GM12878 (cell line): ENCODE results near the gene USH1C. TPM values are rescaled to one million over a fixed set of nuclear protein-coding genes. Genes with fewer than 3 reads are reported as not detected.

ENCODE experiments used
- polyA plus RNA-seq, 11 experiments: library from polyadenylated mRNA; depleted of rRNA in 4 of 11; unstranded in 6 of 11; stranded (reverse) in 5 of 11; fragments of >200 nt; fragmentation: Nextera tagmentation in 4 of 11; fragmentation: Illumina TruSeq in 1 of 11; extraction: Ambion mirVana in 4 of 11; extraction: Trizol in 1 of 11; gene quantifications; 1 replicate in 1 of 11; 2 replicates in 10 of 11; pipeline versions ENCODE4 v1.2.1 to v1.2.3, GENCODE V29; 2011 to 2016; ENCODE audit warnings: inconsistent platforms in 2 of 11, missing spikeins in 2 of 11, low read depth in 1 of 11
- total RNA-seq, 4 experiments: library from RNA; depleted of rRNA in 3 of 4; stranded (reverse); fragments of >200 nt in 3 of 4; fragmentation: Illumina TruSeq in 1 of 4; extraction: Trizol in 1 of 4; gene quantifications; 2 replicates each; pipeline versions ENCODE4 v1.2.1 to v1.2.3, GENCODE V29; 2013 to 2021

Gene USH1C
- total and polyA plus RNA-seq, 10 of the 15 experiments (the other 5 are each of a cell fraction or from before 2014, with no cell fraction given): not detected

Other genes with a start within 250 kb of the USH1C start
- gene NCR3LG1, start 192.6 kb downstream of the USH1C start, total RNA-seq (2014; rRNA removed): 0.17 and 0.22 TPM in 2 replicates
- gene NCR3LG1, start 192.6 kb downstream of the USH1C start, total RNA-seq (2014; rRNA removed; fragmentation: Illumina TruSeq; extraction: Trizol): 0.09 and 0.18 TPM in 2 replicates
- gene NCR3LG1, start 192.6 kb downstream of the USH1C start, total RNA-seq (2021): 0.18 and 0.21 TPM in 2 replicates
- 0.09 and 0.12 TPM in 2 replicates for gene NCR3LG1, start 192.6 kb downstream of the USH1C start, polyA plus RNA-seq (2011; rRNA removed)
- gene NCR3LG1, start 192.6 kb downstream of the USH1C start, polyA plus RNA-seq (2014; fragmentation: Illumina TruSeq; extraction: Trizol): 0.10 and 0.13 TPM in 2 replicates
- gene NCR3LG1, start 192.6 kb downstream of the USH1C start, polyA plus RNA-seq (2014; fragmentation: Nextera tagmentation; extraction: Ambion mirVana): under 1 TPM in 1 of 2 experiments, not detected in 1; under 0.01 TPM
- gene NCR3LG1, start 192.6 kb downstream of the USH1C start, polyA plus RNA-seq (2014; rRNA removed): 0.05 and 0.15 TPM in 2 replicates
- under 1 TPM in 1 of 2 experiments, not detected in 1; 0.11 TPM for gene NCR3LG1, start 192.6 kb downstream of the USH1C start, polyA plus RNA-seq (2016; fragmentation: Nextera tagmentation; extraction: Ambion mirVana)
- 0.28 and 0.33 TPM in 2 replicates for gene KCNJ11, start 155.8 kb downstream of the USH1C start, total RNA-seq (2014; rRNA removed)
- gene KCNJ11, start 155.8 kb downstream of the USH1C start, total RNA-seq (2014; rRNA removed; fragmentation: Illumina TruSeq; extraction: Trizol): 0.09 TPM in 1 of 2 replicates, not detected in the other
- gene KCNJ11, start 155.8 kb downstream of the USH1C start, total RNA-seq (2021): 0.11 and 0.56 TPM in 2 replicates
- not detected in 2 replicates for gene KCNJ11, start 155.8 kb downstream of the USH1C start, polyA plus RNA-seq (2011; rRNA removed)
- 0.15 TPM in 1 of 2 replicates, not detected in the other for gene KCNJ11, start 155.8 kb downstream of the USH1C start, polyA plus RNA-seq (2014; fragmentation: Illumina TruSeq; extraction: Trizol)
- not detected for gene KCNJ11, start 155.8 kb downstream of the USH1C start, polyA plus RNA-seq (2014; fragmentation: Nextera tagmentation; extraction: Ambion mirVana)
- gene KCNJ11, start 155.8 kb downstream of the USH1C start, polyA plus RNA-seq (2014; rRNA removed): 0.06 and 0.22 TPM in 2 replicates
- gene KCNJ11, start 155.8 kb downstream of the USH1C start, polyA plus RNA-seq (2016; fragmentation: Nextera tagmentation; extraction: Ambion mirVana): not detected
- not detected in 2 replicates for gene ABCC8, start 67.6 kb downstream of the USH1C start, total RNA-seq (2014; rRNA removed)
- not detected in 2 replicates for gene ABCC8, start 67.6 kb downstream of the USH1C start, total RNA-seq (2014; rRNA removed; fragmentation: Illumina TruSeq; extraction: Trizol)
- gene ABCC8, start 67.6 kb downstream of the USH1C start, total RNA-seq (2021): not detected in 2 replicates
- not detected in 2 replicates for gene ABCC8, start 67.6 kb downstream of the USH1C start, polyA plus RNA-seq (2011; rRNA removed)
- not detected in 2 replicates for gene ABCC8, start 67.6 kb downstream of the USH1C start, polyA plus RNA-seq (2014; fragmentation: Illumina TruSeq; extraction: Trizol)
- gene ABCC8, start 67.6 kb downstream of the USH1C start, polyA plus RNA-seq (2014; fragmentation: Nextera tagmentation; extraction: Ambion mirVana): not detected
- gene ABCC8, start 67.6 kb downstream of the USH1C start, polyA plus RNA-seq (2014; rRNA removed): not detected in 2 replicates
- not detected for gene ABCC8, start 67.6 kb downstream of the USH1C start, polyA plus RNA-seq (2016; fragmentation: Nextera tagmentation; extraction: Ambion mirVana)
- not detected in 2 replicates for gene OTOG, start 2.8 kb upstream of the USH1C start, total RNA-seq (2014; rRNA removed)
- gene OTOG, start 2.8 kb upstream of the USH1C start, total RNA-seq (2014; rRNA removed; fragmentation: Illumina TruSeq; extraction: Trizol): not detected in 2 replicates
- gene OTOG, start 2.8 kb upstream of the USH1C start, total RNA-seq (2021): not detected in 2 replicates
- gene OTOG, start 2.8 kb upstream of the USH1C start, polyA plus RNA-seq (2011; rRNA removed): not detected in 2 replicates
- not detected in 2 replicates for gene OTOG, start 2.8 kb upstream of the USH1C start, polyA plus RNA-seq (2014; fragmentation: Illumina TruSeq; extraction: Trizol)
- gene OTOG, start 2.8 kb upstream of the USH1C start, polyA plus RNA-seq (2014; fragmentation: Nextera tagmentation; extraction: Ambion mirVana): not detected
- not detected in 2 replicates for gene OTOG, start 2.8 kb upstream of the USH1C start, polyA plus RNA-seq (2014; rRNA removed)
- not detected for gene OTOG, start 2.8 kb upstream of the USH1C start, polyA plus RNA-seq (2016; fragmentation: Nextera tagmentation; extraction: Ambion mirVana)
- not detected in 2 replicates for gene MYOD1, start 175.2 kb upstream of the USH1C start, total RNA-seq (2014; rRNA removed)
- not detected in 2 replicates for gene MYOD1, start 175.2 kb upstream of the USH1C start, total RNA-seq (2014; rRNA removed; fragmentation: Illumina TruSeq; extraction: Trizol)
- gene MYOD1, start 175.2 kb upstream of the USH1C start, total RNA-seq (2021): not detected in 2 replicates
- not detected in 2 replicates for gene MYOD1, start 175.2 kb upstream of the USH1C start, polyA plus RNA-seq (2011; rRNA removed)
- not detected in 2 replicates for gene MYOD1, start 175.2 kb upstream of the USH1C start, polyA plus RNA-seq (2014; fragmentation: Illumina TruSeq; extraction: Trizol)
- gene MYOD1, start 175.2 kb upstream of the USH1C start, polyA plus RNA-seq (2014; fragmentation: Nextera tagmentation; extraction: Ambion mirVana): not detected
- not detected in 2 replicates for gene MYOD1, start 175.2 kb upstream of the USH1C start, polyA plus RNA-seq (2014; rRNA removed)
- gene MYOD1, start 175.2 kb upstream of the USH1C start, polyA plus RNA-seq (2016; fragmentation: Nextera tagmentation; extraction: Ambion mirVana): not detected
- gene KCNC1, start 190.4 kb upstream of the USH1C start, total RNA-seq (2014; rRNA removed): not detected in 2 replicates
- gene KCNC1, start 190.4 kb upstream of the USH1C start, total RNA-seq (2014; rRNA removed; fragmentation: Illumina TruSeq; extraction: Trizol): not detected in 2 replicates
- not detected in 2 replicates for gene KCNC1, start 190.4 kb upstream of the USH1C start, total RNA-seq (2021)
- gene KCNC1, start 190.4 kb upstream of the USH1C start, polyA plus RNA-seq (2011; rRNA removed): not detected in 2 replicates
- gene KCNC1, start 190.4 kb upstream of the USH1C start, polyA plus RNA-seq (2014; fragmentation: Illumina TruSeq; extraction: Trizol): not detected in 2 replicates
- not detected for gene KCNC1, start 190.4 kb upstream of the USH1C start, polyA plus RNA-seq (2014; fragmentation: Nextera tagmentation; extraction: Ambion mirVana)
- not detected in 2 replicates for gene KCNC1, start 190.4 kb upstream of the USH1C start, polyA plus RNA-seq (2014; rRNA removed)
- gene KCNC1, start 190.4 kb upstream of the USH1C start, polyA plus RNA-seq (2016; fragmentation: Nextera tagmentation; extraction: Ambion mirVana): under 1 TPM; 0.27 to 0.34 TPM